GM18519 (cell line): ENCODE data around the gene OR10D3.
"Not testable (repeated sequence)": the region's sequence is repeated elsewhere in the genome, so short reads cannot be mapped to it uniquely, and the experiment has no call there.

ENCODE experiments used
- ATAC-seq: cut with Tn5 transposase; IDR thresholded peaks from one replicate; pipeline ENCODE4 v1.9.1; 2021; ENCODE audit warnings: mild to moderate bottlenecking, moderate library complexity; ENCODE audit not compliant: unreplicated experiment, low FRiP score

Gene OR10D3

DNA sequence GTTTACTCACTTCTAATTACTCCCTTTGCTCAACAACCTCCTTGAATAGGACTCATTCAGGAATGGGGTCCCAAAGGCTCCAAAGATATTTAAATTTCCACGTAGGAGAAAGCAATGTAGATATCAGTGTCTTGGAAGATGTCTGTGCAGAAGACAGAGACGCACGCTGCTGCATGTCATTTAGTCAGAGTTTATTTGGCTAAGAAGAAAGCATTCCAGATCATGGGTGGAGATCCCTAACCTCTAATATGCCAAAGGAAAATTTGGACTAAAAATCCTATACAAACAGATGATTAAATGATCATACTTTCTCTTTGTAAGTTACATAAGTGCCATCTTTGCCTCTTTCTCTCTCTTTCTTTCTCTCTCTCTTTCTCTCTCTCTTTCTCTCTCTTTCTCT lies at the start of gene OR10D3:
OR10D3 (plus strand) TSS at position 278 of the 400 bp plus-strand sequence. CDS start 1,925 bp downstream, outside the sequence.
- no peak for ATAC-seq

- ATAC-seq, result no peak
These were observed 40.1 kb upstream of the OR10D3 start for GRCh38 chr11:124143034-124143433.

DNA sequence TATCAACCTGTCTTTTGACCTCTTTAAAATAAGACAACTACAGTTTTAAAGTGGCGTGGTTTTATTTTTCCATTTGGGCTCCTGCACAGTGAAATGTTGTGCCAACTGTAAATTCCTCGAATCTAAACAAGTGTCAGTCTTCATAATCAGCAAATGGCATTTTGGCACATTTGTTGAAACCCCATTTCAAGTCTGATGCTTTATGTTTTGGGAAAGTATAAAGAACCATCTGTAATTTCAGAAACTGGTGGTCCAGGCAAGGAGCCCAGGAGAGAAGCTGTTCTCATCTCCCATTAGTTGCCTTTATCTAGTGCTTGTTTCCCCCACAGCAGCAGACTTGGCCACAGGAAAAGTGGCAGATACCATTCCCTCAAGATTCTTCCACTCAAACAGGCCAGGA lies 35.2 kb upstream of the OR10D3 start:
- no peak for ATAC-seq

GRCh38 chr11:124150684-124151083 lies 32.5 kb upstream of the OR10D3 start:
- ATAC-seq, result no peak

DNA sequence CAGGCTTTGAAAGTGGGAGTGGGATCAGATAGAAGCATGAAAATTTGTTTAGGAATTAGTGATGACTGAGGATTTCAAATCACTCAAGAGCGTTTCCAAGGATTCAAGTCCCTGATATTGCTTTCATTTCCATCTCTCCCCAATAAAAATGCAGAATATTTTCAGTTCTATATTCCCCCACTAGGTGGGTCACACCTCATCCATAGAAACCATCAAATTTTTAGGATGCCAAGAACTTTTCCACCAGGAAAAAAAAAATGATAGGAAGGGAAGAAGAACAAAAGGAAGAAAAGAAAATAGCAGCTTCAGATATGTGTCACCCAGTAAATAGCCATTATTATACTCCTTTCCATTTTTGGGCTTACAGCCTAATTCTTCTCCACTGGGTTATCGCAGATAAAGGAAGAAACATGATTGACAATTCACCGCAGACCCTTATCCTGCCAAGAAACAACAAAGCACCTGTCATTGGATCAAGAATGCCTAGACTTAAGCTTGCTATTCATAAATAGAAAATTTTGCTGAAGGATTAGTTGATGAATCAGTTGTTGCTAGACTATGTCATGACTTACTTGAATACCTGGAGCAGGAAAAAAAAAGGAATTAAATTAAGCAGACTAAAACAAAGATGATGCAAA lies 30.3 kb upstream of the OR10D3 start:
- ATAC-seq, result no peak

DNA sequence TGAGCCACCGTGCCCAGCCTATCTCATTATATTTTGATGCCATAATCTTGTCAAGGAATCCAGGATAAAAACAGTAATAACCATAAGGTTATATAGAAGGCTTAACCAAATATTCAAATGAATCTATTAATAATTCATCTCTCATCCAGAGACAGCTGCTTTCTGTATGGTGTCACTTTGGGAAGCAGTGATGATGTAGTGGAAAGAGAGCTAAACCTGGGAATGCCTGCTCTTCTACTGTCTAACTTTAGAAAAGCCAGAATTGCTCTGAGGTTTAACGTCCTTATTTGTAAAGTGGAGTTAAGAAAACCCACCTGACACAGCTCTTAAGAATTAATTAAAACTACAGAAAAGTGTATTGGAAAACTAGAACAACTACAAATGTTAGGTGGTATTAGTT lies 29.3 kb upstream of the OR10D3 start:
- ATAC-seq, result no peak

- ATAC-seq, result no peak
These were observed 23.7 kb upstream of the OR10D3 start for GRCh38 chr11:124159481-124159880.

DNA sequence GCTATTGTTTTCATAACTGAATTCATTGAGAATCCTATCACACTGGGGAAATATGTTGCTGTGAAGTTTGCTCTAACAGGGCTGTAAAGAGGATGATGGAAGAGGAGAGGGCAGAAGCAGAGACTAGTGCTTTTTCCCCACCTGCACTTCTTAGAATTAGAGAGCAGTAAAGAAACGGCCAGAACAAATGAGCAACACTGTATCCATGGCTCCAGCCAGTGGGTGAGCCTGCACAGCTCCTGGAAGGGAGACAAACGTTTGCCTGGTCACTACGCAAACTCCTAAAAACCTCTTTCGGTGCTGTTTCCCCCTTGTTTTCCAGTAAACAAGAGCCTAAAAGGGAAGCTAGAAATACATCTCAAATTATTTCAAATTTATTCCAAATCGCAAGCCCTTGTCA lies 22.2 kb upstream of the OR10D3 start:
- no peak for ATAC-seq

DNA sequence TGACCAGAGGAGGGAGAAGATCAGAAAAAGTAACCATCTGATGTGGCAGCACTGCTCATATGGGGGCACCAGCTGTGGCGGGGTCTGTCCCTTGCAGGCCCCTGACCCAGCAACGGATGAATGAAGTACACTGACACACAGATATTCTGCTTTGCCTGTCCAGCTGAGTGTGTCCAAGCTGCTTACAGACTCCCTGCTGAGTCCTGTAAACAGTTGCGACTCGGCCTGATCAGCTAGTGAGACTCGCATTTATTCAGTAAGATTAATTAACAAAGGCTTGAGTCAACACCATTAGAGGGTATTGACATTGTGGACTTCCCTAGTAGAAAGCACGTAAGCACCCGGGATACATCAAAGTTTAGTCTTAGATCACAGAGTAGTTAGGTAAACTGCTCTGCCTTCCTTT lies 15.3 kb upstream of the OR10D3 start:
- ATAC-seq, result no peak

DNA sequence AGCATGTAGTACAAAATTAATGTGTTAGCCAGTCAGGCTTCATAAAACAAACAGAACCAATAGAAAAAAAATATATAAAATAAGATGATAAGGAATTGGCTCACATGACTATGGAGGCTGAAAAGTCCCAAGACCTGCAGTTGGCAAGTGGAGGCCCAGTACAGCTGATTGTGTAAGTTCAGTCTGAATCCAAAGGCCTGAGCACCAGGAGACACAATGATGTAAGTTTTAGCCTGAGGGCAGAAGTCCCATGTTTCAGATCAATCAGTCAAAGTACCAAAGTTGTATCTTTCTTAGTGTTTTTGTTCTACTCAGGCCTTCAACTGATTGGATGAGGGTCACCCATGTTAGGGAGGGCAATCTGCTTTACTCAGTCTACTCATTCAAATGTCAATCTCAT lies 14.3 kb upstream of the OR10D3 start:
- ATAC-seq, result no peak

- not testable (repeated sequence) for ATAC-seq
These were observed 12.8 kb upstream of the OR10D3 start for GRCh38 chr11:124170315-124170714.

DNA sequence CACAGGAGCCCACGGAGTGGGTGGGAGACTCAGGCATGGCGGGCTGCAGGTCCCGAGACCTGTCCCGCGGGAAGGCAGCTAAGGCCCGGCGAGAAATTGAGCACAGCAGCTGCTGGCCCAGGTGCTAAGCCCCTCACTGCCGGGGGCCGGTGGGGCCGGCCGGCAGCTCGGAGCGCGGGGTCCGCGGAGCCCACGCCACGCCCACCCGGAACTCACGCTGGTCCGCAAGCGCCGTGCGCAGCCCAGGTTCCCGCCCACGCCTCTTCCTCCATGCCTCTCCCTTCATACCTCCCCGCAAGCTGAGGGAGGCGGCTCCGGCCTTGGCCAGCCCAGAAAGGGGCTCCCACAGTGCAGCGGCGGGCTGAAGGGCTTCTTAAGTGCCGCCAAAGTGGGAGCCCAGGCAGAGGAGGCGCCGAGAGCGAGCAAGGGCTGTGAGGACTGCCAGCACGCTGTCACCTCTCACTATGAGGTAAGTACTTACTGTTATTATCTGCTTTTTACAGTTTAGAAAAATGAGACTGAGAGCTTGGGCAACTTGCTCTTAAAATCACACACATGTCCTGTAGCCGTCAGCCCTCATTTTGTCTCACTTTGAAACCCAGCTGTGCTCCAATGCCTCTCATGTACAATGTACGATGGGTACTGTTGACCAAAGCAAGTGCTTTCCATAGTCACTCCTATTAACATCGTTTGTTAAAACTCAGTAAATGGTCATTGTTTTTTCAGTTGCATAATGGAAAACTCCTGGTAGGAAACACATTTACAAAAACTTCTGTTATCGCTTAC lies 12.2 kb upstream of the OR10D3 start:
- no peak for ATAC-seq

DNA sequence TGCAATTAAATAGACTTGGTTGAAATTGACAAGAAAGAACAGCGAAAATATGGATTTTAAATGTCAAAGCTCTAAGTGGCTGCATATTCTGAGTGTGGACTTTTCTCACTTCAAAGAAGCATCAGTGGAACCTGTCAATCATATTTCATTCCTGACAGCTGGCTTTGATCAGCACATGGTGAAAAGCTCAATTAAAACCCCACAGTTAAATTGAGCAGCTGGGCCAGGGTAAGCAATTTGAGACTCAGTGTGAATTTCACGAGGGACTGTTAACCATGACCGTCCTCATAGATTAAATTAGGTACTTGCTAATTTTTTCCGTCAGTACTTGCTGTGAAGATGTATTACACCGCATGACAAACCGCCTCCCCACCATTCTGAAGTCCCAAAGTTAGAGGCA lies 11.0 kb upstream of the OR10D3 start:
- no peak for ATAC-seq

DNA sequence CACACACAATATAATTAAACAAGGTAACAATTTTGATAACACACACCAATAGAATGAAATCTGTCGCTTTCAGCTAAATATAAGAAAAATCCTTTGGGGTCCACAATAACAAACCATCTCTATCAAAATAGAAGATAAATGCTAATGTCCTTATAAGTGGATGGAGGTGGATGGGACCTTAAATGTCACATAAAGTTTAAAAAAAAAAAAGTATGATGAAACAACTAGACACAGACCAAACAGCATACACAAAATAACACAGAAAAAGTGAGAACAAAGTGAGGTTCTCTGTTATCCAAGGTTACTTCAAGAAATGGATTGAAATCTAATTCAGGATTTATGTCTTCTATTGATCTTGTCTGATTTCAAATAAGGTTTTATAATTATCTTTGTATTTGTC lies 10.5 kb upstream of the OR10D3 start:
- ATAC-seq, result no peak

- no peak for ATAC-seq
These were observed 9.1 kb upstream of the OR10D3 start for GRCh38 chr11:124174001-124174583.

- ATAC-seq, result no peak
These were observed 6.0 kb upstream of the OR10D3 start for GRCh38 chr11:124176925-124177715.

- no peak for ATAC-seq
These were observed 3.8 kb upstream of the OR10D3 start for GRCh38 chr11:124179310-124179709.

DNA sequence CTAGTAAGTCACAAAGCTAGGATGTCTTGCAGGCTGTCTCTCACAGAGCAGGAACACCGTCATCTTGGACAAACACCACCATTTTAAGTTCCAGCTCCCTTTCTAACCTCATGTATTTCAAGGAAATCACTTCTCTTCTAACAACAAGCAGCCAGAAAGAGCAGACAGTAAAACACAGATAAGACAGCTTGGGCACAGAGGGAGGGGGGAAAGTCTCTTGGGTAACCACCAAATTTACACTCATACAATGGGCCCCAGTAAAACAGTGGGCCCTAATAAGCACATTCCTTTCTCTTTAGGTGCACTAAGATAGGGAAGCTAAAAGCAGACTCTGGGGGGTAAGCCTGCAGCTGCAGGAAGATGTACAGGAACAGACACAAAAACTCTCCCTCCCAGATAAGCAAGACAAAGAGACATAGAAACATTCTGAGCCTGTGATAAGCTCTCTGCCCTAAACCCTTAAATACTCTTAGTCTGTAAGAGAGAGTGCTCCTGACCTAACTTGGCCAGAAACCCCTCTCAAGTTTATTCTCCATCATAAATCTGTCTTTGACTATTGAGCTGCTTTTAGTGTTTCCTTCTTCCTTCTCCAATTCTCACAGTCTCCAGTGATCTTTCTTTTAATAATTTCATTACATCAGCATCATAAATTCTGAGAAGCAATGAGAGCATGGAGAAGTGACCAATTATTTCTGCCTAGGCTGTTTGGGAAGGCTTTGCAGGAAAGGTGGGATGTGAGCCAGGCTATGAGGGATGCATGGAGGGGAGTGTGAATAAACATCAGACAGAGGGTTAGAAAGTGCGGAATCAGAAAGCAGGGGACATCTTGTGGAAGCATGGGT lies 7.4 kb downstream of the OR10D3 start:
- no peak for ATAC-seq

- no peak for ATAC-seq
These were observed 10.3 kb downstream of the OR10D3 start for GRCh38 chr11:124193221-124194010.
